ENCODE results near the gene PFKP.

- TF ChIP-seq CTCF (IDR thresholded peaks at IDR 0.05) (no peak), POLR2A (IDR thresholded peaks at IDR 0.05) (no peak), EP300 (IDR thresholded peaks at IDR 0.05) (no peak)
These were observed 14.1 kb downstream of the PFKP start for GRCh38 chr10:3081383-3081981.
